Left lung (tissue), 10 donors: Measurements from ENCODE around the gene KIAA0408. TPM values are rescaled to one million over a fixed set of nuclear protein-coding genes. Genes with fewer than 3 reads are reported as not detected.
"Not testable (repeated sequence)": the region's sequence is repeated elsewhere in the genome, so short reads cannot be mapped to it uniquely, and the experiment has no call there.

ENCODE experiments used
- ATAC-seq: fragments of 200-7000 bp; cut with Tn5 transposase; one replicate; pipeline ENCODE4 v1.9.1; 2020; ENCODE audit warnings: moderate library complexity
- DNase-seq, 4 donors: peaks; one replicate each; pipeline ENCODE4 v3.0.0-alpha.2; 2013 to 2020
- H3K27ac ChIP-seq, 2 donors: fragments of 200-600 bp; sonication (generic) in 1 of 2; one replicate each; pipeline versions ENCODE4 v1.5.0 to v1.8.0; 2020 to 2021
- H3K27me3 ChIP-seq, 2 donors: fragments of 200-600 bp; sonication (generic) in 1 of 2; one replicate each; pipeline versions ENCODE4 v1.5.0 to v1.8.0; 2020 to 2021
- H3K36me3 ChIP-seq, 2 donors: fragments of 200-600 bp; sonication (generic) in 1 of 2; one replicate each; pipeline versions ENCODE4 v1.5.0 to v1.8.0; 2020 to 2021
- H3K4me1 ChIP-seq, 2 donors: fragments of 200-600 bp; one replicate each; pipeline ENCODE4 v1.8.0; 2021
- H3K4me3 ChIP-seq, 2 donors: fragments of 200-600 bp; sonication (generic) in 1 of 2; one replicate each; pipeline versions ENCODE4 v1.5.0 to v1.8.0; 2020 to 2021; ENCODE audit warnings: mild to moderate bottlenecking in 1 of 2
- H3K9me3 ChIP-seq, 2 donors: fragments of 200-600 bp; sonication (generic) in 1 of 2; one replicate each; pipeline versions ENCODE4 v1.5.0 to v1.8.0; 2020 to 2021
- CTCF ChIP-seq, 2 donors: fragments of 200-600 bp; sonication (generic) in 1 of 2; IDR thresholded peaks; one replicate each; pipeline versions ENCODE4 v1.5.0 to v1.8.0; 2021; ENCODE audit warnings: antibody characterized with exemption in 2 of 2
- intact Hi-C, 2 donors: fragments of 100-400 bp; cut with DNase I; formaldehyde crosslinking; loops; one replicate each; pipeline versions ENCODE4 v1.11.2 to v1.14.2; 2022
- polyA plus RNA-seq, 6 donors: library from polyadenylated mRNA; unstranded; fragments of 120-200 nt; gene quantifications; one replicate each; pipeline ENCODE4 v1.2.1, GENCODE V29; 2013; ENCODE audit not compliant: insufficient read length in 6 of 6
- total RNA-seq, 2 donors: library from RNA; stranded (reverse); fragmentation: NEBNext Ultra II Directional; extraction: Animal tissue kit (Norgen Biotek cat#: 25700); gene quantifications; one replicate each; pipeline ENCODE4 v1.2.1, GENCODE V29; 2021
- donor health status: DM: no; HTN: yes; CAD: no.
- donor health status: DM: no; HTN: no; CAD: no.

Gene KIAA0408
- total and polyA plus RNA-seq, 8 donors, result 19.1 to 53.4 (median 39.5) TPM

- DNase-seq, result peak in 3 of 4 donors; percentile 32 to 78 (median 61)
- peak in 1 of 2 donors; percentile 32 for TF ChIP-seq CTCF (IDR thresholded peaks at IDR 0.05)
- H3K4me1 ChIP-seq, result peaks cover 0 to 10% of the 10 kb centered on the region in 2 donors
- no peaks in the 10 kb centered on the region for H3K27me3 ChIP-seq
- intact Hi-C loops, result no loop called here
- H3K36me3 ChIP-seq, result no peaks in the 10 kb centered on the region
- H3K9me3 ChIP-seq, result no peaks in the 10 kb centered on the region
- peak; percentile 100 for ATAC-seq
- no peak overlapping the region for H3K4me3 ChIP-seq
- H3K27ac ChIP-seq, result peak overlapping the region in 1 of 2 donors; percentile 5
Observed at GRCh38 chr6:127420556-127420955, 38.6 kb downstream of the KIAA0408 start.

- Histone ChIP-seq H3K4me1 (peaks cover 0 to 1% of the 10 kb centered on the region in 2 donors), H3K9me3 (no peaks in the 10 kb centered on the region), H3K36me3 (no peaks in the 10 kb centered on the region), H3K27me3 (no peaks in the 10 kb centered on the region), H3K27ac (no peak overlapping the region), H3K4me3 (no peak overlapping the region)
- intact Hi-C loops, result no loop called here
- no peak for ATAC-seq
- DNase-seq, result no peak
- no peak for TF ChIP-seq CTCF (IDR thresholded peaks at IDR 0.05)
Observed at GRCh38 chr6:127415096-127415495, 44.1 kb downstream of the KIAA0408 start.

GRCh38 chr6:127413123-127413522, 46.1 kb downstream of the KIAA0408 start:
- H3K27ac ChIP-seq, H3K27me3 ChIP-seq, intact Hi-C loops, H3K4me3 ChIP-seq, H3K9me3 ChIP-seq, H3K4me1 ChIP-seq, H3K36me3 ChIP-seq: not testable (repeated sequence)
- DNase-seq, result peak in 1 of 4 donors; percentile 51
- peak; percentile 50 for ATAC-seq

GRCh38 chr6:127412016-127412415, 47.2 kb downstream of the KIAA0408 start:
- DNase-seq, H3K27me3 ChIP-seq, ATAC-seq, H3K4me3 ChIP-seq, H3K4me1 ChIP-seq, H3K9me3 ChIP-seq, H3K27ac ChIP-seq, H3K36me3 ChIP-seq, intact Hi-C loops: not testable (repeated sequence)

Other genes starting within 250 kb of the KIAA0408 start
- 10 to 100 TPM; 46.4 to 46.8 TPM for gene RNF146, start 192.5 kb downstream of the KIAA0408 start, total RNA-seq
- 100 to 1,000 TPM; 104 to 129 (median 108) TPM for gene RNF146, start 192.5 kb downstream of the KIAA0408 start, polyA plus RNA-seq
- 10 to 100 TPM; 86.7 to 87.0 TPM for gene ECHDC1, start 115.8 kb downstream of the KIAA0408 start, total RNA-seq
- gene ECHDC1, start 115.8 kb downstream of the KIAA0408 start, polyA plus RNA-seq, result 10 to 100 TPM; 65.9 to 88.2 (median 76.3) TPM
- gene C6orf58, start 117.8 kb upstream of the KIAA0408 start, total RNA-seq, result not detected
- 1 to 10 TPM in 3 of 6 donors, under 1 TPM in 3; 0.73 to 2.4 (median 1.1) TPM for gene C6orf58, start 117.8 kb upstream of the KIAA0408 start, polyA plus RNA-seq